GM11168 (cell line): Measurements from ENCODE around the gene DLX4.

Experiments used
- in situ Hi-C: fragments of 300-500 bp; cut with MboI; formaldehyde crosslinking; loops from one replicate; pipeline ENCODE4 v1.12.0; 2022; ENCODE audit warnings: low sequenced_read_pairs; ENCODE audit not compliant: unreplicated experiment

Gene DLX4

GRCh38 chr17:49997773-49998703 is 29.0 kb downstream of the DLX4 start:
- in situ Hi-C loops, result loop anchor here (25.0 kb wide), 1 partner anchor 436 kb away; no protein-coding TSS in a partner anchor

GRCh38 chr17:49998836-49999511 is 30.0 kb downstream of the DLX4 start:
- in situ Hi-C loops, result loop anchor here (25.0 kb wide), 1 partner anchor 437 kb away; no protein-coding TSS in a partner anchor

GRCh38 chr17:50003911-50004310 is 34.9 kb downstream of the DLX4 start:
- in situ Hi-C loops, result no loop called here

- in situ Hi-C loops, result no loop called here
These were observed 40.3 kb downstream of the DLX4 start for GRCh38 chr17:50009282-50009681.

- in situ Hi-C loops, result no loop called here
These were observed 44.1 kb downstream of the DLX4 start for GRCh38 chr17:50013079-50013478.

- in situ Hi-C loops, result no loop called here
These were observed 45.6 kb downstream of the DLX4 start for GRCh38 chr17:50014471-50015088.

GRCh38 chr17:50015146-50015545 is 46.2 kb downstream of the DLX4 start:
- in situ Hi-C loops, result no loop called here

- in situ Hi-C loops, result no loop called here
These were observed 49.9 kb downstream of the DLX4 start for GRCh38 chr17:50018909-50019308.

GRCh38 chr17:50020841-50021599 is 52.0 kb downstream of the DLX4 start:
- in situ Hi-C loops, result no loop called here

GRCh38 chr17:50021681-50022370 is 52.8 kb downstream of the DLX4 start:
- in situ Hi-C loops, result no loop called here

- in situ Hi-C loops, result no loop called here
These were observed 53.6 kb downstream of the DLX4 start for GRCh38 chr17:50022463-50023130.

- in situ Hi-C loops, result no loop called here
These were observed 54.5 kb downstream of the DLX4 start for GRCh38 chr17:50023520-50023919.
